ENCODE results near the gene C2orf78.

- no peak for TF ChIP-seq CTCF (IDR thresholded peaks at IDR 0.05; ENCODE audit: poor library complexity, severe bottlenecking)
- peak; percentile 77 for TF ChIP-seq POLR2AphosphoS5 (IDR thresholded peaks at IDR 0.05)
- peak; percentile 20 for TF ChIP-seq REST (IDR thresholded peaks at IDR 0.05; ENCODE audit: borderline replicate concordance)
- TF ChIP-seq EZH2 (IDR thresholded peaks at IDR 0.05; ENCODE audit: borderline replicate concordance, insufficient read depth, low read length, poor library complexity, severe bottlenecking) = no peak
- TF ChIP-seq TAF1 (IDR thresholded peaks at IDR 0.05; ENCODE audit: low read depth) = no peak
- TF ChIP-seq SMC3 (conservative IDR thresholded peaks at IDR 0.05; ENCODE audit: poor library complexity) = peak; percentile 35
- no peak for TF ChIP-seq RAD21 (conservative IDR thresholded peaks at IDR 0.05)
- peak; percentile 30 for TF ChIP-seq EP300 (conservative IDR thresholded peaks at IDR 0.05; ENCODE audit: poor library complexity, severe bottlenecking)
- peak; percentile 94 for TF ChIP-seq MXI1 (conservative IDR thresholded peaks at IDR 0.05; ENCODE audit: poor library complexity, severe bottlenecking)
These were observed 46.9 kb upstream of the C2orf78 start, which contains the start of gene TPRKB for GRCh38 chr2:73736855-73737779.
